NB4 (cell line): ENCODE data around the gene FLVCR1.

Source experiments
- DNase-seq: peaks from one replicate; pipeline ENCODE4 v3.0.0; 2010; ENCODE audit warnings: low read depth
- H3K4me3 ChIP-seq: one replicate; pipeline ENCODE4 v1.5.1; 2011; ENCODE audit warnings: mild to moderate bottlenecking, low read depth, low read length, moderate library complexity
- MYC ChIP-seq: IDR thresholded peaks from 2 replicates; pipeline ENCODE4 v1.6.1; 2011; ENCODE audit warnings: low read depth, low read length
- POLR2A ChIP-seq: IDR thresholded peaks from 2 replicates; pipeline ENCODE4 v1.6.1; 2011; ENCODE audit warnings: mild to moderate bottlenecking; ENCODE audit not compliant: insufficient read length; ENCODE audit errors: extremely low read depth
- TF ChIP-seq, protein P1 (sequence below): IDR thresholded peaks from one replicate; pipeline ENCODE4 v1.5.1; 2012; ENCODE audit warnings: low read depth, low read length
- TF ChIP-seq, protein P2 (sequence below): IDR thresholded peaks from 2 replicates; pipeline ENCODE4 v1.6.1; 2011; ENCODE audit warnings: low read depth, low read length

Gene FLVCR1

DNA sequence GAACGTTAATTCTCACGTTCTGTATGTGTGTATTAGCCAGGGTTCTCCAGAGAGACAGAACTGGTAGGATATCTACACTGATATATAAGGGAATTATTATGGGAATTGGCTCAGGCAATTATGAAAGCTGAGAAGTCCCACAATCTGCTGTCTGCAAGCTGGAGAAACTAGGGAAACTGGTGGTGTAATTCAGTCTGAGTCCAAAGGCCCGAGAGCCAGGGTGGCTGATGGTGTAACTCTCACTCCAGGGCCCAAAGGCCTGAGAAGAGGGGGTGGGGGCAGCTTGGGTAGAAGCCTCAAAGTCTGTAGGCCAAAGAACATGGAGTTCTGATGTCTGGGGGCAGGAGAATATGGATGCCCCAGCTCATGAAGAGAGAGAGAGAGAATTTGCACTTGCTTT lies 79.0 kb downstream of the FLVCR1 start:
- TF ChIP-seq, protein P1, sequence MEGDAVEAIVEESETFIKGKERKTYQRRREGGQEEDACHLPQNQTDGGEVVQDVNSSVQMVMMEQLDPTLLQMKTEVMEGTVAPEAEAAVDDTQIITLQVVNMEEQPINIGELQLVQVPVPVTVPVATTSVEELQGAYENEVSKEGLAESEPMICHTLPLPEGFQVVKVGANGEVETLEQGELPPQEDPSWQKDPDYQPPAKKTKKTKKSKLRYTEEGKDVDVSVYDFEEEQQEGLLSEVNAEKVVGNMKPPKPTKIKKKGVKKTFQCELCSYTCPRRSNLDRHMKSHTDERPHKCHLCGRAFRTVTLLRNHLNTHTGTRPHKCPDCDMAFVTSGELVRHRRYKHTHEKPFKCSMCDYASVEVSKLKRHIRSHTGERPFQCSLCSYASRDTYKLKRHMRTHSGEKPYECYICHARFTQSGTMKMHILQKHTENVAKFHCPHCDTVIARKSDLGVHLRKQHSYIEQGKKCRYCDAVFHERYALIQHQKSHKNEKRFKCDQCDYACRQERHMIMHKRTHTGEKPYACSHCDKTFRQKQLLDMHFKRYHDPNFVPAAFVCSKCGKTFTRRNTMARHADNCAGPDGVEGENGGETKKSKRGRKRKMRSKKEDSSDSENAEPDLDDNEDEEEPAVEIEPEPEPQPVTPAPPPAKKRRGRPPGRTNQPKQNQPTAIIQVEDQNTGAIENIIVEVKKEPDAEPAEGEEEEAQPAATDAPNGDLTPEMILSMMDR = no peak
- no peak for TF ChIP-seq MYC
- TF ChIP-seq, protein P2, sequence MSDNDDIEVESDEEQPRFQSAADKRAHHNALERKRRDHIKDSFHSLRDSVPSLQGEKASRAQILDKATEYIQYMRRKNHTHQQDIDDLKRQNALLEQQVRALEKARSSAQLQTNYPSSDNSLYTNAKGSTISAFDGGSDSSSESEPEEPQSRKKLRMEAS = no peak
- no peak for TF ChIP-seq POLR2A
- no peak overlapping the region for H3K4me3 ChIP-seq
- no peak for DNase-seq

DNA sequence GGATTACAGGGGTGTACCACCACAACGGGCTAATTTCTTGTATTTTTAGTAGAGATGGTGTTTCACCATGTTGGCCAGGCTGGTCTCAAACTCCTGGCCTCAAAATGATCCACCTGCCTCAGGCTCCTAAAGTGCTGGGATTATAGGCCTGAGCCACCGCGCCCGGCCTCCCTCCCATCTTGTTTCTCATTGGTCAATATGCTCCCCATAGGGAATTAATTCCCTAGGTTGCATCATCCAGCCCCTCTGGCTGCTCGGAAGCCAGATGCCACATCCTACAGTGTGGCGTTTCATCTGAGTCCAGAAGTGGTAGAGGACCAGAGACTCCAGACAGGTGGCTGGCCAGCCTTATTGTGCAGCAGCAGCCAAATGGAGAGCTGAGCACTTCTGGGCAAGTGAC lies 80.8 kb downstream of the FLVCR1 start:
- H3K4me3 ChIP-seq = no peak overlapping the region
- no peak for TF ChIP-seq MYC
- TF ChIP-seq POLR2A = no peak
- TF ChIP-seq, protein P2 = no peak
- TF ChIP-seq, protein P1 = no peak
- DNase-seq = no peak

DNA sequence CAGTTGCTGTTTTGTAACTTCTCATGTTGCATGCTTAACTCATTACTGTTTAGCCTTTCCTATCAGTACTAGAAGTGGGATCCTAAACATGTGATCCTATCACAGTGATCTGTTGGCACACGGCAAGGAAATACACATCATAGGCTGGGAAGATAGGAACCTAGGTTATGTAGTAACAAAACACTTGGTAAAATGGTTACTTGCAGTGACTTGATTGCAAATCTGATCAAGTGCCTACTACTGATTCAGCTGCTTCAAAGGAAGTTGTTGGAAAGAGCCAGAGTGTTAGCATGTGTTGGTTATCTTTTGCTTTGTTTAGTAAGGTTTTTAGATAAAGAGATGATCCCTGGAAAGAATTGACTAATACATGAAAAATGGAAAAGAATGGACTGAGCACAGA lies 83.4 kb downstream of the FLVCR1 start:
- H3K4me3 ChIP-seq = no peak overlapping the region
- no peak for TF ChIP-seq POLR2A
- TF ChIP-seq, protein P2 = no peak
- TF ChIP-seq, protein P1 = no peak
- no peak for TF ChIP-seq MYC
- no peak for DNase-seq

DNA sequence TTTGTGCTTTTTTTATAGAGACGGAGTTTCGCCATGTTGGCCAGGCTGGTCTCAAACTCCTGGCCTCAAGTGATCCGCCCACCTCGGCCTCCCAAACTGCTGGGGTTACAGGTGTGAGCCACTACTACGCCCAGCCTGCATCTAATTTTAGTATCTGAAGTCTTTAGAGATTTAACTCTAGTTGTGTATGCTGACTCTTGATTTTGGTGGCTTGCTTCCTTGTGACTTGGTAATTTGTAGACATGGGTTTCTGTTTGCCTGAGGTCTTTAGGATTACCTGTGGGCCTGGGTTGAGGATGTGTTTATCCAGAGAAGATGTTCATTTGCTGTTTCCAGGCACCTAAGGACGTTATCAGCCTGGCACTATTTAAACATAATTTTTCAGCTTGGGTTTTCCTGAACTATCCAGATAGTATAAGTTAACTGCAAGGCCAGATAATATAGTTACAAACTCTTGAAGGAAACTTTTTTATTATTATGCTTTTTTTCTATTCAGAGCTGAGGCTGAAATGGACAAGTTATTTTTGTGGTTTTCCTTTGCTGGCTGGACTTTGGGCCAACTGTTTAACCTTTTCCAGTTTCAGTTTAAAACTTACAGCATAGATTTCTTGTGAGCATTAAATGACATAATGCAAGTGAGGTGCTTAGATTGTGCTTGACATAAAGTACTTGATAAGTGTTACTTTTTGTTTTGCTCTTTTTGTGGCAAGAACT lies 84.8 kb downstream of the FLVCR1 start:
- no peak for DNase-seq
- no peak overlapping the region for H3K4me3 ChIP-seq
- no peak for TF ChIP-seq POLR2A
- TF ChIP-seq, protein P1 = no peak
- TF ChIP-seq, protein P2 = no peak
- no peak for TF ChIP-seq MYC

DNA sequence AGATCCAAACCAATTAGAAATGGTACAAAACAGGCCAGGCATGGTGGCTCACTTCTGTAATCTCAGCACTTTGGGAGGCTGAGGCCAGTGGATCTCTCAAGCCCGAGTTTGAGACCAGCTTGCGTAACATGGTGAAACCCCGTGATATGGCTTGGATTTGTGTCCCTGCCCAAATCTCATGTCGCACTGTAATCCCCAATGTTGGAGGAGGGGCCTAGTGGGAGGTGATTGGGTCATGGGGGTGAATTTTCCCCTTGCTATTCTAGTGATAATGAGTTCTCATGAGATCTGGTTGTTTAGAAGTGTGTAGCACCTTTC lies 85.3 kb downstream of the FLVCR1 start:
- no peak for DNase-seq
- TF ChIP-seq POLR2A (no peak), MYC (no peak)
- TF ChIP-seq, protein P2 = no peak
- TF ChIP-seq, protein P1 = no peak
- no peak overlapping the region for H3K4me3 ChIP-seq
